ENCODE results near the gene TTLL1. TPM values are rescaled to one million over a fixed set of nuclear protein-coding genes. Genes with fewer than 3 reads are reported as not detected.
A peak's percentile ranks its signal among the peaks of the same experiment; 100 is the strongest.
"Not testable (repeated sequence)": the region's sequence is repeated elsewhere in the genome, so short reads cannot be mapped to it uniquely, and the experiment has no call there.

The TTLL1 gene
- total RNA-seq, 1 donor from 2014 or later: 18.2 TPM

DNA sequence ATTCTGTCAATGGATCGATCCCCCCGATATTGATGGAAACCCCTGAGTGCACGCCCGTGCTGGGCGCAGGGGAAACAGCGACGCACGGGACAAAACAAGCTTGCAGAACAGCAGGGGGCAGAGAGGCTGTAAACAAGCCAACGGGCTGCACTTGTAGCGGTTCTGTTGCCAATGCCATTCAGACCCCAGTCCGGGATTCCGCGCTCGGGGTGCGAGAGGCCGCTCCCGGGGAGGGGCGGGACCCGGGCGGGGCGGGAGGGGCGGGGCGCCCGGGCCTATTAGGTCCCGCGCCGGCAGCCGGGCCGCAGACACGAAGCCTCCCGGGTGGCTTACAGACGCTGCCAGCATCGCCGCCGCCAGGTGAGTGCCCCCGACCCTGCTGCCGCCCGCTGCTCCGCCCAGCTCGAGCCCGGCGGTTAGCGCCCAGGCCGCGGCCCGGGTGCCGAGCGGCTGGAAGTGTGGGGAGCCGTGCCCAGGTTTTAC, 21.3 kb upstream of the TTLL1 start, which contains the start of gene BIK:
TSS of gene BIK (plus strand) at position 307 of the 483 bp plus-strand sequence. CDS start 13,273 bp downstream, outside the sequence.
- peak; percentile 33 for DNase-seq (ENCODE audit: low read depth)

DNA sequence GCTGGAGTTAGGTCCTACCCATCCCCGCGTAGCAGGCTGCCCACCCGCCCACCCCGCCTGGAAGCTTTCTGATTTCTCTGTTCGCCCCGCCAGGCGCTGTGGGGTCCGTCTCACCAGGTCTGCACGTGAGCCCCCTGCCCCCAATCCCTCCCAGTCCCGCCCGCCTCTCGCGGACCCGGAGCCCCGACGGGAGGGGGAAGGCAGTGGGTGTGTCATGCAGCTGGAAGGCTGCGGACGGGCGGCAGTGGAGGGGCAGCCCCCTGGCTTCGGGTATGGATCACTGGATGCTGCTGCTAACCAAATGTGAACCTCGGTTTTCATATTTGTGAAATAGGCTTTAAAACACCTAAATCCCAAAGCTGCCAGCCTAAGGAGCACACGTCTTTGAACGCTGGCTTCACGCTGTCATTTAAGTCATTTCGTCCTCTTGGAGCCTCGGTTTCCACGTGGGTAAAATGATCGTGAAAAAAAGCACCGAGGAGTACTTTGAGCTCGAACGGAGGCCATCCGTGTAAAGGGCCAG, 20.8 kb upstream of the TTLL1 start:
- no peak for DNase-seq (ENCODE audit: low read depth)

DNA sequence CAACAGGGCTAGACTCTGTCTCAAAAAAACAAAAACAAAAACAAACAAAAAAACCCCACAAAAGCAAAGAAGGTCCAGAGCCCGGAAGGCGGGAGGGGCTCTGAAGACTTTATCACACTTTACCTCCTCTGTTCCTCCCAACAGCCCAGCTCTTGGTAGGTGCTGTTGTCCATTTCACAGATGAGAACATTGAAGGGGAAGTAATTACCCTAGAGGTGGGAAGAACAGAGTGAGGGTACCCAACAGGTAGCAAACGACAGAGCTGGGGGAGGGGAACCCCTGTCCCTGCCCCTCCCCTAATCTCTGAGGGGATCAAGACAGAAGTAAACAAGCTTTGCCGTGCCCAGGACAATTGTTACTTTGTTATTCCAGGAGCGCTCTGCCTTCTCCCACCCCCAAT, 20.3 kb upstream of the TTLL1 start:
- DNase-seq (ENCODE audit: low read depth): no peak

DNA sequence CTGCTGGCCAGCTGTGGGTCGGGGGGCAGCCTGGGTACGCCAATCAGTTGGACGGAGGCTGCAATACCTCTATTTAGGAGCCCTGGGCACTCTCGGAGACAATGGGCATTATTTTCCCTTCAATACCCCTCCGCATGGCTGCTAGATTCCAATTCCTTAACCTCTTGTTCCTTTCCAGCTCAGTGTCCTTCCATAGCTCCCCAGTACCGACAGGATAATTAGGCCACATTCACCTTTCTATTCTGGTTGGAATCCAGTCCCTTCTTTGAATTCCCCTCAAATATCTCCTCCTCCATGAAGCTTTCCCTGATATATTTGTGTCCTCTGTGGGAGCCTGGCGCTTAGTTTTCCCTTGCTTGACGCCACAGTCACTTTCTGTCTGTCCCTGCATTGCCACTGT, 17.1 kb upstream of the TTLL1 start:
- DNase-seq (ENCODE audit: low read depth): no peak

DNA sequence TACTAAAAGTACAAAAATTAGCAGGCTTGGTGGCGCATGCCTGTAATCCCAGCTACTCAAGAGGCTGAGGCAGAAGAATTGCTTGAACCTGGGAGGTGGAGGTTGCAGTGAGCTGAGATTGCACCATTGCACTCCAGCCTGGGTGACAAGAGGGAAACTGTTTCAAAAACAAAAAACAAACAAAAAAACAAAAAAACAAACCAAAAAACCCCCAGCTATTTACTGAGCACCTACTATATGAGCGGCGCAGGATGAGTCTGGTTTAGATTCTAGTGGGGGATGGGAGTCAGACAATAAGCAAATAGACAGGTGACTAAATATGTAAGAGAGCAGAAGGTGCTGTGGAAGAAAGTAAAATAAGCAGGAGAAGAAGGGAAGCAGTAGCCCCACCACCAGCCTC, 15.8 kb upstream of the TTLL1 start:
- not testable (repeated sequence) for DNase-seq (ENCODE audit: low read depth)

DNA sequence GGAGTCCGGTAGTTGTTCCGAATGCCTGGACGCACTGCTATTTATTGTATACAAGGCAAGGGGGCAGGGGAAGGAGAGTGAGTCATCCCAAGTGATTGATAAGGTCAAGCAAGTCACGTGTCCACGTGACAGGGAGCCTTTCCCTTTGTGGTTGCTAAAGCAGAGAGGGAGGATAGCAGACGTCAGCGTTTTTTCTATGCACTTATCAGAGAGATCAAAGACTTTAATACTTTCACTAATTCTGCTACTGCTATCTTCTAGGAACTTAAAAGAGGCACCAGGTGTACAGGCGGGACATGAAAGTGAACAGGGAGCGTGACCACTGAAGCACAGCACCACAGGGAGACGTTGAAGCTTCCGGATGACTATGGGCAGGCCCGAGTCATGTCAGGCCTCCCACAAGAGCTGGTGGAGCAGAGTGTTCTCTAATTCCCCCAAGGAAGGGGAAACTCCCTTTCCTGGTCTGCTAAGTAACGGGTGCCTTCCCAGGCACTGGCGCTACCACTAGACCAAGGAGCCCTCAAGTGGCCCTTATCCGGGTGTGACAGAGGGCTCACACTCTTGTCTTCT, 14.9 kb upstream of the TTLL1 start:
- peak; percentile 62 for DNase-seq (ENCODE audit: low read depth)

DNA sequence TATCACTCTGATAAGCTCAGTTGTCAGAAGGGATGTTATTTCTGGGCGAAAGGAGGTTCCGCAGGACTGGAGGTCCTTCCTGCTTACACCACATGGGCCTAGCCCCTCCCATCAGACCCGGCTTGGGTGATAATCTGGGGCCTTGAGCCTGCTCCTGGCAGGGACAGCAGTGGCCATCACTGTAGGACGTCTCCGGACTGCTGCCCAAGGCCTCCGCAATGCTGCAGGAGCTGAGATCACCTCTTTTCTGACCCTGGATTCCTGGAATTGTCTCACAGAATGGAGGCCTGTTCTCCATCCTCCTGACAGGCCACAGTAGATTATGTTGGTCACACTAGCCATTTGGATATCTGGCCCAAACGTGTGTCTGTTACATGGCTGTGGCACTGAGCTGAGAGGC, 12.1 kb upstream of the TTLL1 start:
- no peak for DNase-seq (ENCODE audit: low read depth)

GRCh38 chr22:43100225-43100624, 11.0 kb upstream of the TTLL1 start:
- DNase-seq (ENCODE audit: low read depth): peak; percentile 35

DNA sequence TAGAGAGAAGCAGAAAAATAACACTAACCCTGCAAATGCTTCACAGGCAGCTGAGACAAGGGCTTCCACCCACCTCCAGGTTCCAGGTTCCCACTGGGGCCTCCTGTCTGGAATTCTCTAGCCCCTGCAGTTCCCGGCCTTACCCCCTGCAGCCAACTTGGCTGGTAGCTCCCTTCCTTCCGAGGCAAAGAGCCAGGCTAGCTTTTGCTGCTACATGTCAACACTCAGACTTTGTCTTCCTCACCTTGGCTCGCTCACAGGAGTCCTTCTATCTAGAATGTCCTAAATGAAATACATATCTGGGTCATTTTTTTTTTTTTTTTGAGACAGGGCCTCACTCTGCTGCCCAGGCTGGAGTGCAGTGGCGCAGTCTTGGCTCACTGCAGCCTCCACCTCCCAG, 9.9 kb upstream of the TTLL1 start:
- no peak for DNase-seq (ENCODE audit: low read depth)

- DNase-seq (ENCODE audit: low read depth): no peak
These were observed 9.2 kb upstream of the TTLL1 start for GRCh38 chr22:43098356-43098755.

GRCh38 chr22:43096420-43096819, 7.2 kb upstream of the TTLL1 start:
- DNase-seq (ENCODE audit: low read depth): no peak

DNA sequence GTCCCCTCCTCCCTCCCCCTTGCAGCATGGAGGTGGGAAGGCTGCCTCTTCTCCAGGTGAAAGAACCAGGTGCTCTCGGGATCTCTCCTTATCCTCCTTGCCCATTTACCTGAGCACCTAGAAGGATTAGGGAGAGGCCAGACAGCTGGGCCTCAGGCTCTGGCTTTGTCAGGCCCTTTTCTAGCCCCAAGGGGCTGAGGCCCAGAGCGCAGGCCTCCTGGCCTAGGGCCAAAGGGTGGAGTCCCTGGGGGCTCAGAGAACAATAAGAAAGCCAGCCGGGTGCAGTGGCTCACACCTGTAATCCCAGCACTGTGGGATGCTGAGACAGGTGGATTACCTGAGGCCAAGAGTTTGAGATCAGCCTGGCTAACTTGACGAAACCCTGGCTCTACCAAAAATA, 5.4 kb upstream of the TTLL1 start:
- DNase-seq (ENCODE audit: low read depth): no peak

GRCh38 chr22:43094085-43094484, 4.9 kb upstream of the TTLL1 start:
- DNase-seq (ENCODE audit: low read depth): peak; percentile 7

DNA sequence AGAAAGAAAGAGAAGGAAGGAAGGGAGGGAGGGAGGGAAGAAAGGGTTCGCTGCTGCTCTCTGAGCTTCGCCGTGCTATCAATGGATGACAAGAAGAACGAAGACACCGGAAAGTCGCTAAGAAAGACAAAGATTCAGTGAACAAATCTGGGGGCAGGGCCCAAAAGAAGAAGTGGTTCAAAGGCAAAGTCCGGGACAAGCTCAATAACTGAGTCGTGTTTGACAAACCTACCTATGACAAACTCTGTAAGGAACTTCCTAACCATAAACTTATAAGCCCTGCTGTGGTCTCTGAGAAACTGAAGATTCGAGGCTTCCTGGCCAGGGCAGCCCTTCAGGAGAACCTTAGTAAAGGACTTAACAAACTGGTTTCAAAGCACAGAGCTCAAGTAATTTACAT, 2.9 kb upstream of the TTLL1 start:
- DNase-seq (ENCODE audit: low read depth): no peak

GRCh38 chr22:43090130-43090789, 1.1 kb upstream of the TTLL1 start:
- DNase-seq (ENCODE audit: low read depth): peak; percentile 81

DNA sequence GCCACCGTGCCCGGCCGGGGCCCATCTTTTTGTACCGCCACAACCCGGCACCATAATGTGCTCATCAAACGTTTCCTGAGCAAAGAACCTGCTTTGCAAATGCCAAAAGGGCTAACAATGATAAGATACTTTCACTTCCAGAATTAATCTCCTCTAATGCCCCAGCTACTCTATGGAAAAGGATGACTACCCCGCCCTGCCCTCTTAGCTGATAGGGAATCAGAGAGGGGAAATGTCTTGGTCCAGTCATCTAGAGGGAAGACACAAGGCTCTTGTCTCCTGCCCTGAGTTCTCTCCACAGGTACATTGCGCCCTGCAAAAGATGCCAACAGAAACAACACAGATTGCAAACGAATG, 586 bp downstream of the TTLL1 start:
- DNase-seq (ENCODE audit: low read depth): no peak

- DNase-seq (ENCODE audit: low read depth): no peak
These were observed 3.3 kb downstream of the TTLL1 start for GRCh38 chr22:43085658-43086606.

DNA sequence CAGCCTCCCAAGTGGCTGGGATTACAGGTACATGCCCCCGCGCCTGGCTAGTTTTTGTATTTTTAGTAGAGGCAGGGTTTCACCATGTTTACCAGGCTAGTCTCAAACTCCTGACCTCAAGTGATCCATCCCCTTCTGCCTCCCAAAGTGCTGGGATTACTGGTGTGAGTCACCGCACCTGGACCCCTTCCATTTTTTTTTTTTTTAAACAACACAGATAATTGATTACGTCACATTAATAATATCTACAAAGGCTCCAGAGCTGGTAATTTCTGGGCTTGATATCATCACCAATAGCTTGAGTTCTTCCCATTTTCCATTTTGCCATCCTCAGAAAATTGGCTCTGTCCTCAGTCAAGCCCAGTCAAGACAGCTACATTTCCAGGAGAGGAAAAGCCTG, 7.2 kb downstream of the TTLL1 start:
- DNase-seq (ENCODE audit: low read depth): no peak

GRCh38 chr22:43080616-43081015, 8.6 kb downstream of the TTLL1 start:
- peak; percentile 71 for DNase-seq (ENCODE audit: low read depth)

DNA sequence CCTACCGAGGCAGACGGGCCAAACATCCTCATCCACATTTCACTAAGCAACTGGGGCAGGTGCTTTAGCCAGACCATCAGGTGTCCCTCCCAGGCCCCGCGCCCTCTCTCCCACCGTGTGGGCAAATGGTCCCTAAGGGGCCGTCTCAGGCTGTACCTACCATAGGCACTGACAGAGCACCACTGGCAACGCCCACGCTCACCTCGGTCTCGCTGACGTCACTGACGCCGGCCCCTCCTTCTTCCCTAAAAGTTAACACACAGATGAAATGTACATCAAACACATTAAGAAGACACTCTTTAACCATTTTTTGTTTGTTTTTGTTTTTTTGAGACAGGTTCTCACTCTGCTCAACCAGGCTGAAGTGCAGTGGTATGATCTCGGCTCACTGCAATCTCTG, 9.4 kb downstream of the TTLL1 start:
- no peak for DNase-seq (ENCODE audit: low read depth)

DNA sequence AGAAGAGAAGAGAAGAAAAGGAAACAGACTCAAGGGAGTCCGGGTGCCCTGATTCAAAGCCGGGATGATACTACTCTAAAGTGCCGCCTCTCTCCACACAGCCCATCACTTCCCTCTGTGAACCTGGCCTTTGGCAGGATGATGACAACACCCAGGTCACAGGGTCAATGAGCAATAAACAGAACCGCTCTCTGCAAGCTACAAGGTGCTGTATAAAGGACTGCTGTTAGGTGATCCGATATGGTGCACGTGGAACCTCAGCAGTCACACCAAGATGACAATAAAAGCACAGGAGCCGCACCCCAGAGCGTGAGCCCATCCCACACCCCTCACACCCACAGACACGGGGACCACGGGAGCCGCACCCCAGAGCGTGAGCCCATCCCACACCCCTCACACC, 10.7 kb downstream of the TTLL1 start:
- no peak for DNase-seq (ENCODE audit: low read depth)

- DNase-seq (ENCODE audit: low read depth): no peak
These were observed 11.9 kb downstream of the TTLL1 start for GRCh38 chr22:43077121-43077877.
